GM12874 (cell line): ENCODE results near the gene UNCX.

Experiments
- TF ChIP-seq, protein P1 (sequence below): IDR thresholded peaks from 2 replicates; pipeline ENCODE4 v1.5.1; 2011; ENCODE audit warnings: low read depth, mild to moderate bottlenecking, control low read depth, low read length, moderate library complexity; ENCODE audit not compliant: insufficient read depth

Gene UNCX

DNA sequence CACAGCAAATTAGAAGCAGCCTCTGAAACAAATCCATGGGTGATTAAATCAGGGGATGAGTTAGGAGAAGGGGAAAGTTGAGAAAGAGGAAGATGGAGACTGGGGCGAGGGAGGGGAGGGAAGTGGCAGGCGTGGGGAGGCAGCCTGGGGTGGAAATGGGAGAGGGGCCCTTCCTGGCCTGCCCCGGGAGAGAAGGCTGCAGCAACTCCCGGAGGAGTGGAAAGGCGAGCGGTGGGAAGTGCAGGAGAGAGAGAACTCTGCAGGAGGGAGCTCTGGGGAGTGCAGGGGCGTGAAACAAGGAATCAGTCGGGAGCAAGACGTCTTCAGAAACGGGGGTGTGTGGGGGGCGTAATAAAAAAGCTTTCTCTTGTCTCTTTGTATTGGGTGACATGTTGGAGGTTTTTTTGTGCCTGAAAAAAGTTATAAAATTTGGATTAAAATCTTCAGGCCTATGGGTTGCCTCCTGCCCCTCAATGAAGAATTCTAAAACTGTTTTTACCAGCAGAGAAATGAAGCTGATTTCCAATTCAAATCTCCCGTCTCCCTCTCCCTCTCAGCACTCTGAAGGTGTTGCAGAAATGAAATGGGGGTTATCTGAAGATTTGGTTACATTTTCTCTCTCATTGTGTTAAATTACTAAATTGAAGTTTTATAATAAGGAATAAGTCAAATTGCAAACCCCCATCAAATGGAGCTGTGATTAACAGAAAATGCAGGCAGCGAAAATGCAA, 4.7 kb upstream of the UNCX start:
- TF ChIP-seq, protein P1, sequence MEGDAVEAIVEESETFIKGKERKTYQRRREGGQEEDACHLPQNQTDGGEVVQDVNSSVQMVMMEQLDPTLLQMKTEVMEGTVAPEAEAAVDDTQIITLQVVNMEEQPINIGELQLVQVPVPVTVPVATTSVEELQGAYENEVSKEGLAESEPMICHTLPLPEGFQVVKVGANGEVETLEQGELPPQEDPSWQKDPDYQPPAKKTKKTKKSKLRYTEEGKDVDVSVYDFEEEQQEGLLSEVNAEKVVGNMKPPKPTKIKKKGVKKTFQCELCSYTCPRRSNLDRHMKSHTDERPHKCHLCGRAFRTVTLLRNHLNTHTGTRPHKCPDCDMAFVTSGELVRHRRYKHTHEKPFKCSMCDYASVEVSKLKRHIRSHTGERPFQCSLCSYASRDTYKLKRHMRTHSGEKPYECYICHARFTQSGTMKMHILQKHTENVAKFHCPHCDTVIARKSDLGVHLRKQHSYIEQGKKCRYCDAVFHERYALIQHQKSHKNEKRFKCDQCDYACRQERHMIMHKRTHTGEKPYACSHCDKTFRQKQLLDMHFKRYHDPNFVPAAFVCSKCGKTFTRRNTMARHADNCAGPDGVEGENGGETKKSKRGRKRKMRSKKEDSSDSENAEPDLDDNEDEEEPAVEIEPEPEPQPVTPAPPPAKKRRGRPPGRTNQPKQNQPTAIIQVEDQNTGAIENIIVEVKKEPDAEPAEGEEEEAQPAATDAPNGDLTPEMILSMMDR, result no peak

DNA sequence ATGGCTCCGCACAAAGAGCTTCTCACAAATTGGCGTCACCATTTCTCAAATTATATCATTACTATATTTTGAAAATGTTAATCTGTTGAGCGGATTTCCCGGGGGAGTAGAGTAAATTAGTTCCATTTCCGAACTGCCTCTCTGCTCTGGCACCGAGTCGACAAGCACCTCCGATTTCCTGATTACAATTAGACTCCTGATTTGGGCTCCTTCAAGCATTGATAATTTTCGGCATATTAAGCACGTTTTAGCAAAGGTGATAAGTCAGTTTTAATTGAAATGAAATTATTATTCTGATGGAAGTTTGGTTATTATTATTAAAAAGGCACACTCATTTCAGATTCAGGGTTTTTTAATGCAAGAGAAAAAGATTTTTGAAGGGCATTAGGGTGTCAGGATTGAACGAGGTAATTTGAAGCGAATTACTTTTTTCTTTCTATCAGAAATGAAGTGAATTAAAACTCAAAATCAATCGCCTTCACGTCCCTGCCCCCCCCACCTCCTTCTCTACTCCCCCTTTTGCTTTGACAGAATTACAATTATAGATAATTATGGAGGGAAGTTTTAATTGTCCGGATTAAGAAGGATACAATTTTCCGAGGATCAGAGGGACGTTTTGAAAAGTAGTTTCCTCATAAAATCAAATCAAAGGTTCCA, 4.0 kb upstream of the UNCX start:
- TF ChIP-seq, protein P1, result no peak

DNA sequence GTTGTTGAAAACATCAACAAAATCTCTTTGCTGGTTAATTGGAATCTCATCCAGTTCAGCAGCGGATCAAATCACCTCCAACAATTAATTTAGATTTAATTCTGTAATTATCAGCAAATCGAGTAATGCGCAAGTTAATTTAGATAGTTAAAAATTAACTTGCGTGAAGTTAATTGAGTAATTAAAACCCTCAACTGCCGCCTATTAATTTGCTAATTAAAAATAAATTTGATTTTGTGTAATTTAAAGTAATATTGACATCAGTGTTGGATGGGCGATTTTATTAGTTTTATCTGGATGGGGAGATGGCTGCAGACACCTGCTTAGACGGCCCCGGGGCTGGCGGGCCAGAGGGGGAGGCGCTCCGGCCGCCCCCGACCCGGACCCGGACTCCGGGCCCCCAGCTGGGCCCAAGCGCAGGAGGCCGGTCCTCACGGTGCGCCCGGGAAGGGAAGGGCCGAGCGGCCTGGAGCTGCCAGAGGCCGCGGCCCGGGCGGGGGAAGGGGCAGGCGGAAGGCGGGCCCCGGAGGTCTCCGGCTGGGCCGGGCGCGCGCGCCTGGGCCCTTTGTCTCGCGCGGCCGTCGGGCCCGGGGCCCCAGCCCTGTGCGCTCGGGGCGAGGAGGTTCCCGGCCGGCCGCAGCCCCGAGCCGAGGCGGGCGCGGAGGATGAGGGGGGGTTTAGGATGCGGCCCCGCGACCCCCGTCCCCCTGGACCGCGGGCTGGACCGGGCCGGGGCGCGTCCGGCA, 3.3 kb upstream of the UNCX start:
- TF ChIP-seq, protein P1, result no peak

- TF ChIP-seq, protein P1, result no peak
Measured at GRCh38 chr7:1229956-1230355, 2.7 kb upstream of the UNCX start.

- TF ChIP-seq, protein P1, result no peak
Measured at GRCh38 chr7:1230411-1231213, 2.1 kb upstream of the UNCX start.

- TF ChIP-seq, protein P1, result no peak
Measured at GRCh38 chr7:1231214-1232102, 1.2 kb upstream of the UNCX start.
